Heart right ventricle (tissue), 16 donors: ENCODE results near the gene HOXD1. TPM values are rescaled to one million over a fixed set of nuclear protein-coding genes. Genes with fewer than 3 reads are reported as not detected.

Experiments used
- ATAC-seq, 8 donors: fragments of 200-7000 bp; cut with Tn5 transposase; one replicate each; pipeline ENCODE4 v1.9.1; 2020; ENCODE audit warnings: mild to moderate bottlenecking in 8 of 8, moderate library complexity in 8 of 8, moderate number of reproducible peaks in 1 of 8
- DNase-seq, 2 donors: peaks; one replicate each; pipeline ENCODE4 v3.0.0-alpha.2; 2020
- H3K27ac ChIP-seq, 10 donors: fragments of 200-600 bp; sonication (generic) in 2 of 10; one replicate each; pipeline versions ENCODE4 v1.5.0 to v1.8.0; 2020 to 2022; ENCODE audit warnings: mild to moderate bottlenecking in 3 of 10
- H3K27me3 ChIP-seq, 7 donors: fragments of 200-600 bp; one replicate each; pipeline ENCODE4 v1.8.0; 2021 to 2022; ENCODE audit warnings: mild to moderate bottlenecking in 2 of 7
- H3K36me3 ChIP-seq, 9 donors: fragments of 200-600 bp; sonication (generic) in 1 of 9; one replicate each; pipeline versions ENCODE4 v1.5.0 to v1.8.0; 2020 to 2022; ENCODE audit warnings: mild to moderate bottlenecking in 2 of 9
- H3K4me1 ChIP-seq, 9 donors: fragments of 200-600 bp; sonication (generic) in 1 of 9; one replicate each; pipeline versions ENCODE4 v1.5.0 to v1.8.0; 2020 to 2022; ENCODE audit warnings: mild to moderate bottlenecking in 4 of 9
- H3K4me3 ChIP-seq, 10 donors: fragments of 200-600 bp; sonication (generic) in 2 of 10; one replicate each; pipeline versions ENCODE4 v1.5.0 to v1.8.0; 2020 to 2022; ENCODE audit warnings: mild to moderate bottlenecking in 7 of 10, moderate library complexity in 2 of 10
- H3K9me3 ChIP-seq, 11 donors: fragments of 200-600 bp in 10 of 11; sonication (generic) in 2 of 11; one replicate each; pipeline versions ENCODE4 v1.5.0 to v1.8.0; 2013 to 2022; ENCODE audit warnings: mild to moderate bottlenecking in 2 of 11, control low read depth in 1 of 11, moderate library complexity in 1 of 11
- CTCF ChIP-seq, 9 donors: fragments of 200-600 bp; sonication (generic) in 2 of 9; IDR thresholded peaks; one replicate each; pipeline versions ENCODE4 v1.5.0 to v1.8.0; 2021 to 2022; ENCODE audit warnings: antibody characterized with exemption in 9 of 9, mild to moderate bottlenecking in 5 of 9, moderate library complexity in 1 of 9
- whole genome bisulfite sequencing, 2 donors: extraction: QIAGEN DNeasy Blood & Tissue Kit; methylation state at CpG; one replicate each; pipeline ENCODE4 v1.1.7; 2013; ENCODE audit warnings: inconsistent platforms in 1 of 2; 5-methylcytosine and 5-hydroxymethylcytosine counted together
- intact Hi-C, 10 donors: fragments of 100-400 bp; cut with DNase I; formaldehyde crosslinking; loops; one replicate each; pipeline versions ENCODE4 v1.11.1 to v1.14.2; 2022
- polyA plus RNA-seq, 2 donors: library from polyadenylated mRNA; stranded (reverse); fragments of 200-250 nt; gene quantifications; one replicate each; pipeline ENCODE4 v1.2.3, GENCODE V29; 2013
- total RNA-seq, 10 donors: library from RNA; stranded (reverse); fragmentation: NEBNext Ultra II Directional in 3 of 10; extraction: Animal tissue kit (Norgen Biotek cat#: 25700) in 3 of 10; gene quantifications; one replicate each; pipeline versions ENCODE4 v1.2.1 to v1.2.4, GENCODE V29; 2021 to 2023
- donor health status: Arrhythmogenic right ventricular cardiomyopathy.
- donor health status: ischemic (EF 13 %, LVEDD 7.1; RV severe dilation, severe dysfunction).
- donor health status: healthy with polysubstance abuse.
- donor health status: DM: no; HTN: yes; CAD: no.
- donor health status: DM: no; HTN: no; CAD: no.
- donor health status: ischemic (EF 25% LVEDD 6.9; RV normal size, moderate dysfunction).
- donor health status: ischemic (EF 25% LVEDD 5.7; RV mildly dilated, moderate dysfunction).
- donor health status: healthy.
- donor health status: DM: yes; HTN: yes; CAD: no.
- donor health status: Ischemic cardiomyopathy.
- donor health status: ischemic (EF 35%, LVEDD 5.7; RV mildly dilated, moderate dysfunction).
- donor health status: nonischemic (EF 11% LVEDD 7.7; RV severe dilation, severe dysfunction).
- donor health status: DM: yes; HTN: yes; CAD: no.
- donor health status: PGD.
- donor health status: ischemic (EF 29% LVEDD 5.4; RV normal size, mild dysfunction).
- donor health status: nonischemic (EF 23%, LVEDD 6.1; RV moderate dilation, normal function).

HOXD1 gene
- total and polyA plus RNA-seq, 12 donors, result 0.03 to 0.23 (median 0.17) TPM; not detected in 8

- WGBS, 2 donors, result 89 to 93% methylated on average over 7 of the region's 7 CpGs
Measured at GRCh38 chr2:176202491-176202890, 14.0 kb downstream of the HOXD1 start.

GRCh38 chr2:176205126-176205525 is 16.7 kb downstream of the HOXD1 start:
- WGBS, 2 donors, result 79 to 90% methylated on average over 1 of the region's 1 CpG
- H3K27me3 ChIP-seq, result peaks cover 0 to 61% (median 22%) of the 10 kb centered on the region in 7 donors
- ATAC-seq, result no peak

More at GRCh38 chr2:176202491-176202890, 14.0 kb downstream of the HOXD1 start:
- Histone ChIP-seq H3K9me3 (peaks cover 0 to 8% (median 0%) of the 10 kb centered on the region in 11 donors), H3K27me3 (peaks cover 0 to 82% (median 47%) of the 10 kb centered on the region in 7 donors), H3K27ac (no peak overlapping the region), H3K36me3 (no peaks in the 10 kb centered on the region), H3K4me1 (no peaks in the 10 kb centered on the region), H3K4me3 (no peak overlapping the region)
- intact Hi-C loops, result no loop called here
- no peak for DNase-seq
- no peak for TF ChIP-seq CTCF (IDR thresholded peaks at IDR 0.05)
- no peak for ATAC-seq

GRCh38 chr2:176206136-176206535 is 17.7 kb downstream of the HOXD1 start:
- DNase-seq, result no peak
- Histone ChIP-seq H3K9me3 (peaks cover 0 to 8% (median 0%) of the 10 kb centered on the region in 11 donors), H3K4me3 (no peak overlapping the region), H3K4me1 (no peaks in the 10 kb centered on the region), H3K36me3 (no peaks in the 10 kb centered on the region), H3K27ac (no peak overlapping the region), H3K27me3 (peaks cover 0 to 54% (median 15%) of the 10 kb centered on the region in 7 donors)
- no peak for ATAC-seq
- WGBS, 2 donors, result 95 to 96% methylated on average over 2 of the region's 2 CpGs
- intact Hi-C loops, result no loop called here
- TF ChIP-seq CTCF (IDR thresholded peaks at IDR 0.05), result no peak

More at GRCh38 chr2:176205126-176205525, 16.7 kb downstream of the HOXD1 start:
- no peak overlapping the region for H3K27ac ChIP-seq
- intact Hi-C loops, result no loop called here
- no peak for TF ChIP-seq CTCF (IDR thresholded peaks at IDR 0.05)
- no peaks in the 10 kb centered on the region for H3K36me3 ChIP-seq
- H3K9me3 ChIP-seq, result peaks cover 0 to 8% (median 0%) of the 10 kb centered on the region in 11 donors
- DNase-seq, result no peak
- no peak overlapping the region for H3K4me3 ChIP-seq
- H3K4me1 ChIP-seq, result no peaks in the 10 kb centered on the region

- TF ChIP-seq CTCF (IDR thresholded peaks at IDR 0.05), result no peak
- no peak for DNase-seq
- H3K9me3 ChIP-seq, result peaks cover 0 to 8% (median 0%) of the 10 kb centered on the region in 11 donors
- H3K4me3 ChIP-seq, result no peak overlapping the region
- no peaks in the 10 kb centered on the region for H3K36me3 ChIP-seq
- ATAC-seq, result no peak
- H3K27ac ChIP-seq, result no peak overlapping the region
- H3K27me3 ChIP-seq, result peaks cover 0 to 49% (median 10%) of the 10 kb centered on the region in 7 donors
- no peaks in the 10 kb centered on the region for H3K4me1 ChIP-seq
- 45 to 51% methylated on average over 2 of the region's 2 CpGs for WGBS, 2 donors
- intact Hi-C loops, result no loop called here
Measured at GRCh38 chr2:176206682-176207081, 18.2 kb downstream of the HOXD1 start.
